Stimulated activated CD4-positive, alpha-beta T cell treated with anti-CD3 and anti-CD28 coated beads, Interleukin-2, amount 100 ng/mL, for 24 hours (primary cell): ENCODE results near the gene CDCA7L.
"Not testable (repeated sequence)": the region's sequence is repeated elsewhere in the genome, so short reads cannot be mapped to it uniquely, and the experiment has no call there.

Experiments used
- DNase-seq, 2 donors: peaks; one replicate each; pipeline ENCODE4 v3.0.0-alpha.2; 2020

CDCA7L gene

DNA sequence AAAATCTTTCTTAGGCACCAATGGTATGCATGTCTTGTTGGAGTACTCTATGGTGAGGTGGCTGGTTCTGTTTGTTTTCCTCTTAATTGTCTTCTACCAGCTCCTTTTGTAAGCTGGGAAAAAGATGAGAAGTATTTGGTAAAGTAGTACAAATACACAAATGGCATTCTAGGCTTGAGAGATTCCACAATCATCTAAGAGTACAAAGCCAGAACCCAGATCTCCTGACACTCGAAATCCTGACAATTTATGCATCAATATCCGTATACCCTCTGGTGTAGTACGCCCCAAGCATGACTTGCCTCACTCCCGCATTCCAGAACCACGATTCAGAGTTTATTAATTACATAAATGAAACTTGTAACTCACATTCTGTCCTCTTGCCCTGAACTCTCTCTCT, 43.5 kb downstream of the CDCA7L start:
- no peak for DNase-seq

DNA sequence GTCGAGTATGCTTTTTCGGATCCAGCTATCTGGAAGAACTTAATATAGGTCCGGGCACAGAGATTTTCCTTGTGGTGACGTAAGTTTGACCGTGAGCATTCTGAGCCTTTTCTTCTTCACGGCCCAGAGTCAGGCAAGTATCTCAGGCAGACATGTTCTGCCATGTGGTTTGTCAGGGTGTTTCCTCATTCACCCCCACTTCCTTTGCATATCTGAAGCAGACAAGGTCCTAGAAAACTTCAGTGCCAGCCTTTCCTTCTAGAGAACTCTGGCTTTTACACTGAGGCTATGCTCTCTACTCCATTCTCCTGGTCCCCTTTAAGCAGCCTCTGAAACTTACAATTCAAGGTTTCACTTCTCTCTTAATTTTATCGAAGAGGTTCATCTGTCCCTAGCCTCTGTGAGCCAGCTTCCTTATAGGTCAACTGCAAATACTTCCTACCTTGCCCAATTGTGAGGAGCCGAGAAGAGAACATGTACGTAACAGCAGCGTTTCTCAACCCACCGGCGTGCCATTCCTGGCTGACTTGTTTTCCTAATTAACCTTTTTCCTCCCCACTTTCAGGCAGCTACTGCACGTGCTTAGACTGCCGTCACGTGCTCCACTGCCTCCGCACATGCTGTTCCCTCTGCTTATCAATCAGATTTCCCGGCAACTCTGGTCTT, 47.3 kb downstream of the CDCA7L start:
- DNase-seq: no peak

DNA sequence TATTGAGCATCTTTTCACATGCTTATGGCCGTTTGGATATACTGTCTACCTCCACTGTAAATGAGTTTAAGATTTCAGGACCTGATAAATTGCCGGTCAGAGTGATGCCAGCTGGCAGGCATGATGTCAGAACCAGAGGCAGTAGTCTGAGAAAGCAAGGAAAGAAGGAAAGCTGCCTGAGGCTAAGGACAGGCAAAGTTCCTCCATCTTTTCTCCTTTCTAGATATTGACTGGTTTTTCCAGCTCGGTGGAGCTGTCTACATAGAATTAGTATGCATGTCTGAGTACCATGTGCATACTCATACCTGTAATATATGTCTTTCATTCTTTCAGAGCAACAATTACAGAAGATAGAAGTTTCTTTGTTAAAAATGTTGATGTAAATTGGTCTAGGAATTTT, 52.3 kb downstream of the CDCA7L start:
- DNase-seq: no peak

DNA sequence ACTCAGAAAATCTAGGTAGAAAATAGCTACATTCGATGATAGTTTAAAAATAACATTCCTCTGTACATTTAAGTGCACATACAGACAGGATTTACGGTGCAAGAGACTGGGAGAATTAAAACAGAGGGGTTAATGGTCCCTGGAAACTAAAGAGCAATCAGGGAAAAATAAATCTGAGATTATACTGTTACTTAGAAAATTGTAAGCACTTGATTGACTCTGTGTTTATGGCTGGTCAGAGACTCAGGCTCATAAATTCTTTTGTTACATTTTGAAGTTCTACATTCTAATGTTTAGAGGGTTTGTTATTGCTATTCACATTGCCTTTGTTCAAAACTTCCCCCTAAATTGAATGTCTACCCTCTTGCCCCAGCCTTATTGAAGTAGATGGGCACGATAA, 54.4 kb downstream of the CDCA7L start:
- DNase-seq: no peak

DNA sequence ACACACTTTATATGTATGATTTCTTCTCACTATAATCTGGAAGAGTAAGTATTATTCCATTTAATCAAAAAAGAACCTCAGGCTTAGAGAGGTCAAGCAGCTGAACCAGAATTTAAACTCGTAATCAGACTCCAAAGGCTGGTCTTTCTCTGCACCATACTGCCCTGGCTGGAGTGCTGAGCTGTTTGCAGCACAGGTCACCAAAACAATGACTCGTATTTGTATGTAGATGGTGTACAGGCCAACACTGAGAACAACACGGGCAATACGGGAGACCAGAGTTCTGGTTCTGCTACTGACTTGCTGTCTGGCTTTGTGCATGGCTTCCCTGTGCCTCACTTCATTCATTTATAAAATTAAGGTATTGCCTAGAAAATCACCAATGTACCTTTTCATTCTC, 57.9 kb downstream of the CDCA7L start:
- no peak for DNase-seq

DNA sequence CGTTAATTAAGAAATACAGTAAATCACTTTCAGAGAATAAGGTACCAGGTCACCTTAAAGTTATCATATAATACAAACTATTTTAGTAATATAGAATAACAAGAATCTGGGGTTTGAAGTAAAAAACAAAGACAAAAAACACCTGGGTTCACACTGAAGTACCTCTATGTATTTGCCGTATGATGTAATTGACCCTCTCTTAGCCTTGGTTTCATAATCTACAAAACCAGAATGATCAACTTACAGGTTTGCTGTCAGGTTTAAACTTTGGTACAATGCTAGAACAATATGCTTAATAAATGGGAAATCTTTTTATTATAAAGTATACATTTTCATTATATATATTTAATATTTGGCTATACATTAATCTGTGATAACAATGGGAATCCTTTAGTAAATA, 58.3 kb downstream of the CDCA7L start:
- no peak for DNase-seq

DNA sequence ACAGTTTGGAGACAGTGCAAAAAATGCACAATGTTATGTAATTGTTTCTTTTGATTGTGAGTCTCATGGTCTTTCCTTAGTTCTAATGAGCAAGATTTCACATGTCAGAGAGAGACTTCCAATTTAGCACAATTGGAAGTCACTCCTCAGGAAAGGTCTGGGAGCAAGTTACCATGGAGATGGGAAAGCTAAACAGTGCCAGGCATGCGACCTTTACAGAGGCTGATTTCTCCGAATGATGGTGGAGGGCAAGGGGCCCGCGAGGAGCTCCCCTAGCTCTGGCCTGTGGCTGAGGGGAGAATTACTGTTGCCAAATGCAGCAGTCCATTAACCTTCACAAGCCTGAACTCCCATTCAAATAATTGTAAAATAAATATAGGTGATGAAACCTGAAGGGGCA, 59.3 kb downstream of the CDCA7L start:
- no peak for DNase-seq

DNA sequence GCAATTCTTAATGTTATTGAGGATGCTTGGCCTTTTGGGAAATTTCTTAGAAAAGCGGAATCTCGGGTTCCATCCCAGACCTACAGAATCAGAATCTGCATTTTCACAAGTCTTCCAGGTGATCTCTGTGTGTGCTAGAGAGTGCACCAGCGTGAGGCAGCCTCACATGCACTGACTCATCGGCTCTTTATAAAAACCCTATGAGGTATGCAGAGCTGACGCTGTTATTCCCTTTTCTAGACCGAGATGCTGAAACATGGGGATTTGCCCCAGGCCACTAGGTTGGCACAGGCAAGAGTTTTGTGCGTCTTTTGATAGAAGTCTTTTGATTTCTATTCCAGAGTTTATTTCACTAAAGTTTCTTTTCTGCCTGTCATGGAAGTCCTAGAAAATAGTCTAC, 61.2 kb downstream of the CDCA7L start:
- no peak for DNase-seq

DNA sequence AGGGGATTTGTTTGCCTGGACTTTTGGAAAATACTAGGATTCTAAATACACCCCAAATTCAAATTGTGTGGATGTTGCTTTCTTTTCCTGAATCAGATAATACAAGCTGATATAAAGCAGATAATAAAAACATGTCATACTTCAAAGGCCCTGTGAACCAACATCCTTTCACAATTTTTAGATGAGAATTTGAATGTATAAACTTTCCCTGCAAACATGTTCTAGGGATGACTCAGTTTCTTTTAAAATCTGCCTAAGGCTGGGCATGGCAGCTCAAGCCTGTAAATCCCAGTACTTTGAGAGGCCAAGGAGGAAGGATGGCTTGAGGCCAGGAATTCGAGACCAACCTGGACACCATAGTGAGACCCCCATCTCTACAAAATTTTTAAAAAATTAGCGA, 62.2 kb downstream of the CDCA7L start:
- not testable (repeated sequence) for DNase-seq

DNA sequence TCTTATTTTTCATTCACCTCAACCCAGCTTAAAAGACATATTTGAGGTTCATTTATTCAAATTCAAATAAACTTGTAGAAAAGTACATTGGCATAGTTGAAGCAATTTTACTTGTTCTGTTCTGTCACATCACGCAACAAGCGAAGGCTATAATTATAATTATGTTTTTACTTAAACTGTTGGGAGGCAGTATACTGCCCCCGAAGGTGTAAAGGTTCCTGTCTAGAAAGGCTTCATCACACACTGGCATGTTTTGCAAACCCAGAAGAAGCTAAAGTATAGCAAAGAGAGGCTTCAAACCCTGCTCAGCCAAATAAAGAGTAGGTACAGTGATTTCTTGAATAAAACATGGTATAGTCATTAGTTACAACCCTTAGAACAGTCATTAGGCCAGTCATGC, 62.6 kb downstream of the CDCA7L start:
- DNase-seq: no peak

DNA sequence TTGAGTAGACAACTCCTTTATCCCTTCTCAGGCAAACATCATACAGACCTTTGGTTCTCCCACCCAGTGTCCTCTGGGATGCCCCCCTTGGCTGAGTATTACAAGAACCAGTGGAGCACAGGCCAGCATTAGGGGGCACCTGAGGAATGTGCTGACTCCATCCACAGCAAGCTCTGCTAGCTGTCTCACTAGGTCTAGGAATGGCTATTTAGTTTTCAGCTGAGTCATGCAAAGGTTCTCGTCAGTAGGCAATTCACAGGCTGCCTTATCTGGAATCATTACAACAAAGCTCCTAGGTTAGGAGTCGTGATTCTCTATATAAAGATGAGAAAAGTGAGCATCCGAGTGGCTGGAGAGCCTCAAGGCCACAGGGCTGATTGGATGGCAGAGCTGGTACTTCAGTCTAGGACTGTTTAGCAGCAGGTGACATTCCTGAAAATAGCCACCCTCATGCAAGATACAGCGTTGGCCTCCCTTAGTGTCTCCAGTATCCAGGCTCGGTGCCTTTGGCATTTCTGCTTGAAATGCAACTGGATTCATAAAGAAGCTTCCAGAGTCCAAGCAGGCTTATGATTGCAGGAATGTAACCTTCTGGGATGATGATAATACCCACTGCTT, 75.8 kb downstream of the CDCA7L start:
- no peak for DNase-seq

DNA sequence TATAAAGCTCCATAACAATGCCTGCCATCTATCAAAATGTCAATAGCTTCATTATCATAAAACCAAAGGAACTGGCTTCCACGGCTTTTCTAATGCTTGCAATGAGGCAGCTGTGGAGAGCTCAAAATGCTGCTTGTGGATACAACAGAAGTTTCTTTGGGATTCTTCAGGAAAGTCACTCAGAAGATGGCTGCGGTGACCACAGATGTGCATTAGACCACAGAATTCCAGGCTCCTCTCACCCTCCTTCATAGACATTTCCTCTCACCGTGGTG, 77.2 kb downstream of the CDCA7L start:
- no peak for DNase-seq

DNA sequence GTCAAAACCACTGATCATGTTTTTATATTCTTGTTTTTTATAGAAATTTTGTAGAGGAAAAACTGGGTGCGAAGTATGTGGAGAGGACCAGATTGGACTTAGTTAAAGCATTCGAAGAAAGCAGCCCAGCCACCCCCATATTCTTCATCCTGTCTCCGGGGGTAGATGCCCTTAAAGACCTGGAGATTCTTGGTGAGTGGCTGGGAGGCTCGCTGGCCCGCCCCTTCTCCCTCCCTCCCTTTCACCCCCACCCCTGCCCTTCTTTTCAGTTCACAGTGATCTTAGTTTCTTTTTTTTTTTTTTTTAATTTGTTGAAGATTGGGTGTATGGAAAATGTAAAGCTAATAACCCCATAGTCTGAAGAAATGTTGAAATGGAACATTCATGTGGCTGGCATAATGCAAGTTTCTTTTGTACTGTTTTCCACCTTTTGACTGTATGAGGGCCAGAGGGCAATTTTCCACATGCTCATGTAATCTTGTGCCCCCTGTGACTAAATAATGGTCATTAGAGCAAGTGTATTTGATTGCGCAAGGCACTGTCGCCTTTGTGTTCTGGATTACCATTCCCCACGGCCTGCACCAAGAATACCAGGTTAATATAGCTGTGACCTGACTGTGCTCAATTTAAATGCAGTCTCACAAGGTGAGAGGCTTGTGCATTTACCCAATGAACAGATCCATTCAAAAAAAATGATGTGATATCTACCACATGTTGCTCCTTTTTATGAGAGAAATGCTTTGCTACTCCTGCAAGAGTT, 77.7 kb downstream of the CDCA7L start:
- DNase-seq: no peak

DNA sequence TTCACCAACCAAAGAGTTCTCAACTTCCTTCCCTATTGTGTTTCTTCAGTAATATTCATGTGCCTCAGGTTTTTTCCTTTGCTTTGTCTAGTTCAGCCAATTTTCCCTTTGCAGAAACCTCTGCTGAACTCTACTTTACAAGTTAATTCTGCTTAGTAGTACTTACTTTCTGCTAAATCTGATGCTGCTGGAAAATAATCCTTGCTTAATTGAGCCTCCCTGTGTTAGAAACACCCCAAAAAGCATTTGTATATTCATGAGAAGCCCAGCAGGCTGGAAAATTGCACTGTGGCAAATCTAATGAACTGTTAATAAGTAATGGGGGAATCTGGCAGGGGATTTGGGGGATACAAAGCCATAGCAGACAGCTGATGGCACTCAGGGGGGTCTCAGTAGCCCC, 78.5 kb downstream of the CDCA7L start:
- DNase-seq: no peak

DNA sequence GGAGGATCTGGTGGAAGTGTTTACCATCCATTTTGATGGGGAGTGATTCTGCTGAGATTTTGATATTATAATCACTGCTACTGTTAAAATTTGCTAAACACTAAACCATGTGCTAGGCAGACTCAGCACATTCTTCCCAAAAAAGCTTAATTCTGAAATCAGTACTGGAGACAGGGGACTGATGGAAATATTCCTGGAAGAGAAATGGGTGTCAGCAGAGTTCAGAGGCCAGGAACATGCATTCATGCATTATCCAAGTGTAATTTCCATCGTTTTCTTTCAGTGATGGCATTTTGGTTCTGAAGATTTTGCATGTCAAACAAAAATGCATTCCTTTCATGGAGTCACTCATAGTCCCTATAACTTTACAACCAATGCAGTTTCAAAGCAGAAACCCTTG, 79.0 kb downstream of the CDCA7L start:
- no peak for DNase-seq

DNA sequence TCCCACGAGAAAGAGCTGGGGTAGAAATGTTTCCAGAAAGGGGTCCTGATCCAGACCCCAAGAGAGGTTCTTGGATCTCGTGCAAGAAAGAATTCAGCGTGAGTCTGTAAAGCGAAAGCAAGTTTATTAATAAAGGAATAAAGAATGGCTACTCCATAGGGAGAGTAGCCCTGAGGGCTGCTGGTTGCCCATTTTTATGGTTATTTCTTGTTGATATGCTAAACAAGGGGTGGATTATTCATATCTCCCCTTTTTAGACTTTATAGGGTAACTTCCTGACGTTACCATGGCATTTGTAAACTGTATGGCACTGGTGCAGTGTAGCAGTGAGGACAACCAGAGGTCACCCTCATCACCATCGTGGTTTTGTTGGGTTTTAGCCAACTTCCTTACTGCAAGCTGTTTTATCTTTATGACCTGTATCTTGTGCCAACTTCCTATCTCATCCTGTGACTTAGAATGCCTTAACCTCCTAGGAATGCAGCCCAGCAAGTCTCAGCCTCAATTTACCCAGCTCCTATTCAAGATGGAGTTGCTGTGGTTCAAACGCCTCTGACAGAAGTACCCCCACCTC, 80.0 kb downstream of the CDCA7L start:
- DNase-seq: not testable (repeated sequence)

DNA sequence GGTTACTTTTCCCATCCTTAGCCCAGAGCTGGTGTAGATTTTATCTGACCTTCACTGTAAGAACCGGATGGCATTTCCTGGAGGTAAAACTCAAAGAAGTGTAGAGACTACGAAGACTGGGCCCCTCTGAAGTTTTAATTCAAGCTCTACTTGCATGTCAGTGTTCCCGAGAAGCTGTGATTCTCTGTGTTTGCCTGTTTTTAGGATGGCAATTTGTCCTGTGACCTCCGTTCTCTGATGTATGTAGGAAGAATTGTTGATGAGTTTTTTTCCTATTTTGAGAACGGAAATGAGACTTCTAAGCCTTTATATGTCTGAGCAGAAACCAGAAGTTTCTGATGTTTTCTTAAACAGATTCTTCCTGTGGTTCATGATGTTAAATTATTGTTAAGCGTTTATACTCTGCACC, 94.1 kb downstream of the CDCA7L start:
- no peak for DNase-seq
